ENCODE results near the gene BBS10.

DNA sequence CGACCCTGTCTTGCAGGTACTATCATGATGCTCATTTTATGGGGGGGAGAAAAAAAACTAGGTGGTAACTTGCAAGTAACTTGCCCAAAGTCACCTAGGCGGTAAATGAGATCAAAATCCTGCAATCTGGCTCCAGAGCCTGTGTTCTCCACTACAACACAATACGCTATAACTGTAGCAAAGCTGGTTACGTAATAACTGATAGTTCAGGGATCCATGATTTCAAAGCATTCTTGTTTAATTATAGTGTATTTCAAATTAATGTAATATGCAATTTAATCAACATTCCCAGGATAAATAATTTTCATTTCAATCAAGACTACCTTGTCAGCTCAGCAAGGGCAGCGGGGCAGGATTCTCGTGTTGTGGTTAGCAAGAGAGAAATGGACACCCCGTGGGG lies 31.7 kb downstream of the BBS10 start:
- TF ChIP-seq, protein P1, sequence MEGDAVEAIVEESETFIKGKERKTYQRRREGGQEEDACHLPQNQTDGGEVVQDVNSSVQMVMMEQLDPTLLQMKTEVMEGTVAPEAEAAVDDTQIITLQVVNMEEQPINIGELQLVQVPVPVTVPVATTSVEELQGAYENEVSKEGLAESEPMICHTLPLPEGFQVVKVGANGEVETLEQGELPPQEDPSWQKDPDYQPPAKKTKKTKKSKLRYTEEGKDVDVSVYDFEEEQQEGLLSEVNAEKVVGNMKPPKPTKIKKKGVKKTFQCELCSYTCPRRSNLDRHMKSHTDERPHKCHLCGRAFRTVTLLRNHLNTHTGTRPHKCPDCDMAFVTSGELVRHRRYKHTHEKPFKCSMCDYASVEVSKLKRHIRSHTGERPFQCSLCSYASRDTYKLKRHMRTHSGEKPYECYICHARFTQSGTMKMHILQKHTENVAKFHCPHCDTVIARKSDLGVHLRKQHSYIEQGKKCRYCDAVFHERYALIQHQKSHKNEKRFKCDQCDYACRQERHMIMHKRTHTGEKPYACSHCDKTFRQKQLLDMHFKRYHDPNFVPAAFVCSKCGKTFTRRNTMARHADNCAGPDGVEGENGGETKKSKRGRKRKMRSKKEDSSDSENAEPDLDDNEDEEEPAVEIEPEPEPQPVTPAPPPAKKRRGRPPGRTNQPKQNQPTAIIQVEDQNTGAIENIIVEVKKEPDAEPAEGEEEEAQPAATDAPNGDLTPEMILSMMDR (conservative IDR thresholded peaks at IDR 0.05; ENCODE audit: low read length) = no peak
- no peak for TF ChIP-seq EZH2phosphoT487 (IDR thresholded peaks at IDR 0.05; ENCODE audit: borderline replicate concordance)

All from Loucy (cell line).